T-cell (primary cell): ENCODE results near the gene RERE. TPM values are rescaled to one million over a fixed set of nuclear protein-coding genes. Genes with fewer than 3 reads are reported as not detected.
A peak's percentile ranks its signal among the peaks of the same experiment; 100 is the strongest.
"Not testable (repeated sequence)": the region's sequence is repeated elsewhere in the genome, so short reads cannot be mapped to it uniquely, and the experiment has no call there.

Experiments used
- ATAC-seq, 4 experiments: fragments of 200-7000 bp in 3 of 4; fragments of 150-1000 bp in 1 of 4; cut with Tn5 transposase; replicated peaks in 1 of 4; 1 replicate in 3 of 4; 2 replicates in 1 of 4; pipeline ENCODE4 v1.10.0; 2021; ENCODE audit warnings: moderate library complexity in 3 of 4, mild to moderate bottlenecking in 2 of 4, moderate number of reproducible peaks in 1 of 4
- CTCF ChIA-PET, 2 donors: fragments of 300-600 bp; sonication (Branson Sonifier 250); formaldehyde crosslinking; loops; one replicate each; lab custom pipeline; 2022; ENCODE audit warnings: antibody characterized with exemption in 2 of 2; lab: Charles Lee
- POLR2A ChIA-PET, 2 donors: fragments of 300-600 bp; sonication (Branson Sonifier 250); formaldehyde crosslinking; loops; one replicate each; lab custom pipeline; 2022; ENCODE audit warnings: antibody characterized with exemption in 2 of 2; lab: Charles Lee
- DNase-seq, 35 experiments: peaks; one replicate each; pipeline versions ENCODE4 v3.0.0 to v3.0.0-alpha.2; 2013 to 2023
- H3K27ac ChIP-seq: one replicate; pipeline ENCODE4 v1.5.1; 2013; ENCODE audit warnings: low read length
- H3K27me3 ChIP-seq, 2 experiments: replicated peaks in 1 of 2; 1 replicate in 1 of 2; 2 replicates in 1 of 2; pipeline versions ENCODE4 v1.6.1 to v1.7.0; 2013; ENCODE audit warnings: low read length in 1 of 2, mixed read lengths in 1 of 2; ENCODE audit not compliant: control insufficient read depth in 2 of 2, insufficient read depth in 2 of 2; ENCODE audit errors: extremely low read depth in 1 of 2
- H3K36me3 ChIP-seq, 2 donors: 1 replicate in 1 of 2; 2 replicates in 1 of 2; pipeline versions ENCODE4 v1.6.1 to v1.7.0; 2013; ENCODE audit warnings: low read length in 1 of 2; ENCODE audit not compliant: control insufficient read depth in 2 of 2, insufficient read depth in 1 of 2; ENCODE audit errors: extremely low read depth in 1 of 2
- H3K4me1 ChIP-seq, 2 experiments: 1 replicate in 1 of 2; 2 replicates in 1 of 2; pipeline versions ENCODE4 v1.6.1 to v1.7.0; 2013; ENCODE audit warnings: low read length in 2 of 2, mixed read lengths in 1 of 2; ENCODE audit not compliant: insufficient read depth in 2 of 2, control insufficient read depth in 1 of 2; ENCODE audit errors: extremely low read depth in 1 of 2
- H3K4me3 ChIP-seq, 2 donors: 1 replicate in 1 of 2; 2 replicates in 1 of 2; pipeline versions ENCODE4 v1.5.1 to v1.7.0; 2013; ENCODE audit warnings: mild to moderate bottlenecking in 2 of 2, low read length in 1 of 2, moderate library complexity in 1 of 2; ENCODE audit not compliant: control insufficient read depth in 1 of 2; ENCODE audit errors: extremely low read depth in 1 of 2
- H3K9me3 ChIP-seq: 2 replicates; pipeline ENCODE4 v1.7.0; 2013
- H3K27ac Mint-ChIP-seq, 2 donors: one replicate each; pipeline ENCODE4 v1.8.0; 2020 to 2021; ENCODE audit warnings: mild to moderate bottlenecking in 2 of 2, mixed read lengths in 2 of 2
- H3K27me3 Mint-ChIP-seq, 2 donors: one replicate each; pipeline ENCODE4 v1.8.0; 2021 to 2022; ENCODE audit warnings: mixed read lengths in 2 of 2
- H3K36me3 Mint-ChIP-seq: one replicate; pipeline ENCODE4 v1.8.0; 2021; ENCODE audit warnings: mixed read lengths
- H3K4me1 Mint-ChIP-seq, 3 donors: one replicate each; pipeline ENCODE4 v1.8.0; 2020 to 2022; ENCODE audit warnings: mixed read lengths in 3 of 3, mild to moderate bottlenecking in 1 of 3
- H3K4me3 Mint-ChIP-seq, 3 donors: one replicate each; pipeline ENCODE4 v1.8.0; 2020 to 2022; ENCODE audit warnings: mild to moderate bottlenecking in 3 of 3, mixed read lengths in 3 of 3, moderate library complexity in 3 of 3
- H3K9me3 Mint-ChIP-seq, 3 donors: one replicate each; pipeline ENCODE4 v1.8.0; 2020 to 2022; ENCODE audit warnings: mixed read lengths in 3 of 3
- WGBS: methylation state at CpG from one replicate; pipeline ENCODE4 v1.1.5; 2013; ENCODE audit warnings: missing lambda C conversion rate; ENCODE audit not compliant: insufficient coverage; 5-methylcytosine and 5-hydroxymethylcytosine counted together
- total RNA-seq, 35 experiments: library from RNA in 6 of 35; stranded (reverse) in 6 of 35; fragments of 120-200 nt in 1 of 35; gene quantifications; one replicate each; pipeline versions ENCODE4 v1.2.1 to v1.2.4 and lab custom pipeline; 2013 to 2026

RERE gene
- total RNA-seq, 5 donors from 2014 or later (not counting 1 experiment from before 2014, with no cell fraction given): 85.1 to 116 (median 103) TPM

DNA sequence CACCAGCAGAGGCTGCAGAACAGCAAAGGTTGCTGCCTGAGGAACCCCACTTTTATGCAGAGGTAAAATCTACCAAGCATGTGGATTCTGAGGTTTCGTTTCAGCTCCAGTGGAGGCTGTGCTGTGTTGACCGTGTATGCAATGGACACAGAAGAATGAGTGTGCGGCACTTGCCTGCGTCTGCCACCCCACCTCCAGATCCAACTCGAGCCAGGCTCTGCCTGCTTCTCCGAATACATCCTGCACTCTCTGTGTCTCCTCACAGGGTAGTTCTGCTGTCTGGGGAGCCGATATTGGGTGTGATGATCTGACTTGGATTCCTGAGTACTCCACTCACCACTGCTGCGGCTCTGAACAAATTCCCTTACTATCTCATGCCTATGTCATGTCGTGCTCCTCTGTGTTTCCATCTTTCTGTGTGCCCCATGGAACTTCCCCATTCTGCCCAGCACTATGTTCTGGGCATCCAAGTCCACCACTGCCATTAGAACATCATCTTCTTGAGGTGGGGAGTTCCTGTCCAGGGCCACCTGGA is 369.8 kb downstream of the RERE start:
- no peaks in the 10 kb centered on the region for H3K27me3 Mint-ChIP-seq
- Histone ChIP-seq H3K4me1 (peaks cover 6 to 13% of the 10 kb centered on the region in 2 experiments), H3K27me3 (no peaks in the 10 kb centered on the region), H3K36me3 (peaks cover 0 to 6% of the 10 kb centered on the region in 2 donors), H3K27ac (no peak overlapping the region), H3K9me3 (no peaks in the 10 kb centered on the region), H3K4me3 (no peak overlapping the region)
- ChIA-PET POLR2A (no interaction called here), CTCF (no interaction called here)
- H3K27ac Mint-ChIP-seq: no peak overlapping the region
- ATAC-seq (no peak), DNase-seq (no peak)
- peaks cover 0 to 3% (median 0%) of the 10 kb centered on the region in 3 donors for H3K9me3 Mint-ChIP-seq
- H3K36me3 Mint-ChIP-seq: peaks cover 24% of the 10 kb centered on the region
- H3K4me1 Mint-ChIP-seq: peaks cover 6 to 15% (median 15%) of the 10 kb centered on the region in 3 donors
- no peak overlapping the region for H3K4me3 Mint-ChIP-seq
- 100% methylated on average over 2 of the region's 9 CpGs for WGBS

DNA sequence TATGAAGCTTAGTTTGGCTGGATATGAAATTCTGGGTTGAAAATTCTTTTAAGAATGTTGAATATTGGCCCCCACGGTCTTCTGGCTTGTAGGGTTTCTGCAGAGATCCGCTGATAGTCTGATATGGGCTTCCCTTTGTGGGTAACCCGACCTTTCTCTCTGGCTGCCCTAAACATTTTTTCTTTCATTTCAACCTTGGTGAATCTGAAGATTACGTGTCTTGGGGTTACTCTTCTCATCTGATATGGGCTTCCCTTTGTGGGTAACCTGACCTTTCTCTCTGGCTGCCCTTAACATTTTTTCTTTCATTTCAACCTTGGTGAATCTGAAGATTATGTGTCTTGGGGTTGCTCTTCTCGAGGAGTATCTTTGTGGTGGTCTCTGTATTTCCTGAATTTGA is 371.3 kb downstream of the RERE start:
- WGBS: 40% methylated on average over 2 of the region's 5 CpGs
- Mint-ChIP-seq H3K4me1 (peaks cover 11 to 18% (median 17%) of the 10 kb centered on the region in 3 donors), H3K27ac (peak overlapping the region in 1 of 2 donors; percentile 61), H3K36me3 (peaks cover 27% of the 10 kb centered on the region)
- DNase-seq, H3K27ac ChIP-seq, H3K27me3 ChIP-seq, H3K9me3 ChIP-seq, ATAC-seq, H3K4me3 Mint-ChIP-seq, H3K4me3 ChIP-seq, H3K27me3 Mint-ChIP-seq, H3K36me3 ChIP-seq, POLR2A ChIA-PET, H3K9me3 Mint-ChIP-seq: not testable (repeated sequence)
- peaks cover 6 to 13% of the 10 kb centered on the region in 2 experiments for H3K4me1 ChIP-seq
- CTCF ChIA-PET: interaction anchor here in 1 of 2 donors (0.7 kb wide), 1 partner anchor 692 kb away, joined by 3 read pairs; no protein-coding TSS in a partner anchor

- no peaks in the 10 kb centered on the region for H3K27me3 ChIP-seq
- peak in 1 of 4 experiments; percentile 19 for ATAC-seq
- no peak overlapping the region for H3K27ac ChIP-seq
- H3K36me3 Mint-ChIP-seq: peaks cover 35% of the 10 kb centered on the region
- H3K4me3 Mint-ChIP-seq: no peak overlapping the region
- peaks cover under 1 to 3% of the 10 kb centered on the region in 2 experiments for H3K4me1 ChIP-seq
- H3K9me3 Mint-ChIP-seq: peaks cover 0 to 5% (median 0%) of the 10 kb centered on the region in 3 donors
- no peak overlapping the region for H3K27ac Mint-ChIP-seq
- WGBS: no CpG with 5 or more reads among the region's 1 CpG
- H3K4me3 ChIP-seq: no peak overlapping the region
- H3K27me3 Mint-ChIP-seq: no peaks in the 10 kb centered on the region
- H3K9me3 ChIP-seq: no peaks in the 10 kb centered on the region
- POLR2A ChIA-PET: interaction anchor here (0.6 kb wide), 2 partner anchors 25 to 45 kb away, joined by 5 to 6 read pairs; no protein-coding TSS in a partner anchor
- DNase-seq: no peak
- H3K36me3 ChIP-seq: peaks cover 0 to 6% of the 10 kb centered on the region in 2 donors
- H3K4me1 Mint-ChIP-seq: peaks cover 25 to 29% (median 25%) of the 10 kb centered on the region in 3 donors
- CTCF ChIA-PET: no interaction called here
Measured at GRCh38 chr1:8443558-8444194, 373.8 kb downstream of the RERE start.

- Histone ChIP-seq H3K36me3 (no peaks in the 10 kb centered on the region), H3K4me1 (no peaks in the 10 kb centered on the region), H3K27me3 (no peaks in the 10 kb centered on the region), H3K9me3 (no peaks in the 10 kb centered on the region), H3K27ac (no peak overlapping the region), H3K4me3 (no peak overlapping the region)
- H3K36me3 Mint-ChIP-seq: peaks cover 22% of the 10 kb centered on the region
- no peak overlapping the region for H3K27ac Mint-ChIP-seq
- CTCF ChIA-PET: no interaction called here
- no peak for DNase-seq
- POLR2A ChIA-PET: no interaction called here
- peaks cover 0 to 5% (median 0%) of the 10 kb centered on the region in 3 donors for H3K9me3 Mint-ChIP-seq
- no peak overlapping the region for H3K4me3 Mint-ChIP-seq
- H3K27me3 Mint-ChIP-seq: no peaks in the 10 kb centered on the region
- no peak for ATAC-seq
- H3K4me1 Mint-ChIP-seq: peaks cover 17 to 21% (median 20%) of the 10 kb centered on the region in 3 donors
- no CpG with 5 or more reads among the region's 3 CpGs for WGBS
Measured at GRCh38 chr1:8441426-8441825, 376.0 kb downstream of the RERE start.

GRCh38 chr1:8439015-8439702 is 378.3 kb downstream of the RERE start:
- H3K4me3 Mint-ChIP-seq: no peak overlapping the region
- ChIA-PET POLR2A (no interaction called here), CTCF (no interaction called here)
- H3K9me3 Mint-ChIP-seq: peaks cover 0 to 5% (median 0%) of the 10 kb centered on the region in 3 donors
- peak in 3 of 35 experiments; percentile 11 to 48 (median 23) for DNase-seq
- H3K36me3 Mint-ChIP-seq: peaks cover 17% of the 10 kb centered on the region
- Histone ChIP-seq H3K36me3 (no peaks in the 10 kb centered on the region), H3K27ac (no peak overlapping the region), H3K4me1 (no peaks in the 10 kb centered on the region), H3K4me3 (no peak overlapping the region), H3K27me3 (no peaks in the 10 kb centered on the region), H3K9me3 (no peaks in the 10 kb centered on the region)
- H3K4me1 Mint-ChIP-seq: peaks cover 11 to 23% (median 20%) of the 10 kb centered on the region in 3 donors
- 67% methylated on average over 3 of the region's 8 CpGs for WGBS
- H3K27ac Mint-ChIP-seq: peak overlapping the region in 1 of 2 donors; percentile 31
- no peaks in the 10 kb centered on the region for H3K27me3 Mint-ChIP-seq
- ATAC-seq: no peak

GRCh38 chr1:8438489-8438888 is 379.0 kb downstream of the RERE start:
- H3K27me3 Mint-ChIP-seq: no peaks in the 10 kb centered on the region
- ATAC-seq (no peak), DNase-seq (no peak)
- H3K4me1 Mint-ChIP-seq: peaks cover 10 to 23% (median 20%) of the 10 kb centered on the region in 3 donors
- no peak overlapping the region for H3K4me3 Mint-ChIP-seq
- H3K9me3 Mint-ChIP-seq: peaks cover 0 to 5% (median 0%) of the 10 kb centered on the region in 3 donors
- H3K27ac Mint-ChIP-seq: no peak overlapping the region
- H3K27me3 ChIP-seq: no peaks in the 10 kb centered on the region
- H3K9me3 ChIP-seq: no peaks in the 10 kb centered on the region
- peaks cover 16% of the 10 kb centered on the region for H3K36me3 Mint-ChIP-seq
- H3K27ac ChIP-seq: no peak overlapping the region
- no peak overlapping the region for H3K4me3 ChIP-seq
- 67% methylated on average over 1 of the region's 4 CpGs for WGBS
- H3K4me1 ChIP-seq: no peaks in the 10 kb centered on the region
- POLR2A ChIA-PET: interaction anchor here in 1 of 2 donors (0.6 kb wide), 1 partner anchor 29 kb away, joined by 3 read pairs; no protein-coding TSS in a partner anchor
- H3K36me3 ChIP-seq: no peaks in the 10 kb centered on the region
- CTCF ChIA-PET: interaction anchor here in 1 of 2 donors (0.7 kb wide), 1 partner anchor 10 kb away, joined by 3 read pairs; no protein-coding TSS in a partner anchor
